GM15510 (cell line): ENCODE data around the gene MAN1C1.

Source experiments
- POLR2A ChIP-seq: IDR thresholded peaks from 3 replicates; pipeline ENCODE4 v1.6.1; 2011; ENCODE audit warnings: borderline replicate concordance; ENCODE audit not compliant: insufficient read length; ENCODE audit errors: extremely low read depth

MAN1C1 gene

DNA sequence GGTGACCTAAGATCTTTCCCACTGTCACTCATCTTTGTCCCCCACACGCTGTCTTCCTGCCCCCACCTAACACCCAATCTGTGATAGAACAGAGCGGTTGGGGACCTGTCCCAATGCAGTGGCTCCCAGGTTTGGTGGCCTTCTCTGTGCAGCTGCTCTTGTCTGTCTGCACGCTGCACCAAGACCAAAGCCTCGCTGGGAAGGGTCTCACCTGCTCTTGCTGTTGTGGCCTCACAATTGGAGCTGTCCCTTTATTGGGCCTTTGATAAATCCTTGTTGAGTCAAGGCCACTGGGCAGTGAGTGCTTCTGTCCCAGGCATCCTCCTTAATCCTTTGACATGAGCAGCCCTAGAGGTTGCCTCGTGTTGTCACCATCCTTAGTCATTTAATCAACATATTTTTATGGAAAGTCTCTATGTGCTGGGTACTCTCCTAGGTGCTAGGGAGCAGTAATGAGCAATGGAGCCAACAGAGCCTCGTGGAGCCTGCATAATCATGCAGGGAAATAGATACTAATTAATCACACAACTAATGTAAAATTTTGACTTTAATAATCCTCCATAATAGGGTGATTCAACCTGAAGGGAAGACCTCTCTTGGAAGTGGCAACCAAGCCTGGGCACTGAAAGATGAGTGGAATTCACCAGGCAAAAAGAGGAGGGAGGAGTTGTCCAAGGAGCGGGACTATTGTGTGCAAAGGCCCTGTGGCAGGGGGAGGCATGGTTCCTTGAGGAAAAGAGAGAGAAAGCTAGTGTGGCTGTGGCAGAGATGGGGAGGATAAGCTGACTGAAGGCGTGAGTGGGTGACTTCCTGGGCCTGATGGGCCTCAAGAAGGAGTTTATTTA lies 57.6 kb downstream of the MAN1C1 start:
- no peak for TF ChIP-seq POLR2A

DNA sequence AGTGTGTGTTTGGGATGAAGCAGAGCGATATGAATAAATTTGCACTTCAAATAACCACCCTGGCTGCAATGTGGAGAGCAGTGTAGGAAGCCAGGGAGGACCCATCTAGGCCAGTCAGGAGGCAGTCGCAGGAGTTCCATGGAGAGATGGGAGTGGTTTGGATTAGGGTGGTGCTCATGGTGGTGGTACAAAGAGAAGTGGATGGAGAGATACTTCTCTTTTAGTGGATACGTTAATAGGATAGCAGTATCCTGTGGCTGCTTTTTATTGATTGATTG lies 58.2 kb downstream of the MAN1C1 start:
- TF ChIP-seq POLR2A: no peak

DNA sequence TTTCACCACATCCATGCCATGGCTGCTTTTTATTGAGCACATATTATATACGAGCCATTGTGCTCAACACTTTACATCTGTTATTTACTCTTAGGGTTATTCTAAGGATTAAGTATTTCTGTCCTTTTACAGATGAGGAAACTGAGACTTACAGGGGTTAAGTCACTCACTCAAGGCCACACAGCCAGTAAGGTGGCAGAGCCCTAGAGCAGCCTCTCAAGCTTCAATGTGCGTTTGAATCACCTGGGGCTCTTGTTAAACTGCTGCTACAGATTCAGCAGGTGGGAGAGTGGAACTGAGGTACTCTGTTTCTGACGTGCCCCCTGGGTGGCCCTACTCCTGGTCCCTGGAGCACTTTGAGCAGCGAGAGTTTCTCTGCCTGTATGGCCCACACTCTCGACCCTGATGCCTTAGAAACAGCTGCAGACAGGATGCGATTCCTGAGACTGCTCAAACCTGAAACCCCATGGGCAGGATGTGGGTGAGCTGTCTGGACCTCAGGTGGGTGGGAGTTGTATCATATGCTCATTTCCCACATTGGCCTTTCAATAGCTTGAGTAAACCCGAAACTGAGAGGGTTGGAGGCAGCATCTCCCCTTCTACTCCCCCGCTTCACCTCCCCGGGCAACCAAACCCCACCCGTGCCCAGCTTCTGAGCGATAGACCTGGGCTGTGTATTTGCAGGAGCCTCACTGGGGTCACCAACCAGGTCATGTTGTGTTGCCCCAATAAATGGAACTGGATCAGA lies 59.3 kb downstream of the MAN1C1 start:
- no peak for TF ChIP-seq POLR2A

DNA sequence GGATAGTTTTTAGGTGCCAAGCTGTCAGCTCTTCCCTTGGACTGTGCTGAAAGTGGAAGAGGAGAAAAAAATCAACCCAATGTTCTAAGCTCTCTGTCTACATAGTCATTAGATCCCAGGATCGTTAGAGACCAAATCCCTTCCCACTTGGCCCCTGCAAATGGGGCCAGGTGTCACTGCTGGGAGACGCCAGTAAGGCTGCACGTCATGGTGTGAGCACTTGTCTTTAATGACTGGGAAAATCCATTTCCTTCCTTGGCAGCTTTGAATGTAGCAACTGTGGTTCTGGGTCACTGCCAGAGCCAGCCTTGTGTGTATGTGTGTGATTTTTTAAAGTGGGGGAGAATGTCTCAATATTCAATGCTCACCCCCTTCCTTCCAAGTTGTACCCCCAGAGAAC lies 59.9 kb downstream of the MAN1C1 start:
- no peak for TF ChIP-seq POLR2A

DNA sequence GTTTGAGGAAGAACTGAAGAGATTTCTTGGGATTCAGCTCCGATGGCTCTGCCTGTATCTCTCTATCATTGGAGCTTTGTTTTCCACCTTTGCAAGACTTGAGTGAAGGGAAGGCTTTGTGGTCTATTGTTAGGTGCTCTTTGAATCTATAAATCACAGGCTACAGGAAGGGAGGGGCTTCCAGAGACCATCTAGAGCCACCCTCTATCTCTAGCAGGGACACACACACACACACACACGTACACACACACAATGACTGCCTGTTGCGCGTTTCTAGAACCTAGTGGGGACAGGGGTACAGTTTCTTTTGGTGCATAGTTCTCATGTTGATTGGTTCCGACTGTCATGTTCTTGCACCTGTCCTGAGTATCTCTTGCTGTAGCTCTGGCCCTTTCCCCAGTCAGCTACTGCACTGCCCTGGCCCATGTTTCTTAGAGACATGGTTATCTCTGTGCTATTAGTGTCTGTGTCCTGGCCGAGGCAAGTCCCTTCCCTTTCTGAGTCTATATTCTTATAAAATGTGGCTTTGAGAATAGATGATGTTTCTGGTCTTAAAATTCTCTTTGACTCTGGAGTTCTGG lies 60.7 kb downstream of the MAN1C1 start:
- TF ChIP-seq POLR2A: no peak

DNA sequence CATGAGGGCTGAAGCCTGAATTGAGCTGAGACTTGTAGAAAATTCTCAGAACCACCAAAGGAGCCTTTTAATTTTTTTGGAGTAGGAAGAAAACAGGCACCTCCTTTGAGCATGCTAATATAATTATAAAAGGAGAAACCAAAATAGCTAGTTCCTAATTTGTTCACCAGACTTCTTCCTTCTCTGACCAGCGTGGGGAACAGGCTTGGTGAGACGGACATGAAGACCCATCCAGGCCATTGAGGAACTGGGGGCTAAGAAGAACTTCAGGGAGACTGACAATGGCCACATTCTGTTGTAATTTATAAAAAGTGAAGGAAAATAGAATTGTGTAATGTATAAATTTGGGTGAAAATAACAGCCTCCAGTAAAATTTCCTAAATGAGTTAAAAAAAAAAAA lies 62.6 kb downstream of the MAN1C1 start:
- TF ChIP-seq POLR2A: no peak

DNA sequence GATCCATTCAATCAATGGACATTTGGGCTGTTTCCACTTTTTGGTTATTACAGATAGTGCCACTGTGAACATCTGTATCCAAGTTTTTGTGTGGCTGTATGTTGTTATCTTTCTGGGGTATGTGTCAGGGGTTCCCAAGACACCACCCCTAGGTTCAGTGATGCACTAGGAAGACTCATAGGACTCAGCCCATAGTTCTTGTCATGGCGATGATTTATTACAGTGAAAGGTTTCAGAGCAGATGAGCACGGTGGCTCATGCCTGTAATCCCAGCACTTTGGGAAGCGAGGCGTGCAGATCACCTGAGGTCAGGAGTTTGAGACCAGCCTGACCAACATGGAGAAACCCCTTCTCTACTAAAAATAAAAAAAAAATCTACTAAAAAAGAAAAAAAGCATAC lies 64.1 kb downstream of the MAN1C1 start:
- TF ChIP-seq POLR2A: no peak

DNA sequence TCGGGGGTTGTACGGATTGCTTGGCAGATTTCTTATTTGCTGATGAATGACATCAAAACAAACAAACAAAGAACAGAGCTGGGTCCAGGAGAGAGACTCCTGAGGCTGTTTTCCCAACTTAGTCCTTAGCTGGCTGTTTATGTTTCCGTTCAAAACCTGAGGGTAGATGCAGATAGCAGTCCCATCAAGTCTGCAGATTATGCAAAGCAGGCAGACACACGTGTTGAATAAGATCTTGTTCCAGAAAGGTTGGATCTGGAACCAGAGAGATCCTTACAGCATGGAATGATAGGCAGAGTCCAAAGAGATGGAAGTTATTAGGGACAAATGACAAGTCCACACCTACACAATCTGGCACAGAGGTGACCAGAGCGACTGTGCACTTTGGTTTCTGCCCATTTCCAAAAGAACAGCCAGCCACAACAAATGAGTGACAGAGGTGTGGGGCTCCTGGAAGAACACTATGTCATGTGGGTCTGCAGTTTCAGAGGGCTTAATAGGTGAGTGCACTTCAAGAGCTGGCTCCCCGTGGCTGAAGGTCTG lies 65.5 kb downstream of the MAN1C1 start:
- TF ChIP-seq POLR2A: no peak

DNA sequence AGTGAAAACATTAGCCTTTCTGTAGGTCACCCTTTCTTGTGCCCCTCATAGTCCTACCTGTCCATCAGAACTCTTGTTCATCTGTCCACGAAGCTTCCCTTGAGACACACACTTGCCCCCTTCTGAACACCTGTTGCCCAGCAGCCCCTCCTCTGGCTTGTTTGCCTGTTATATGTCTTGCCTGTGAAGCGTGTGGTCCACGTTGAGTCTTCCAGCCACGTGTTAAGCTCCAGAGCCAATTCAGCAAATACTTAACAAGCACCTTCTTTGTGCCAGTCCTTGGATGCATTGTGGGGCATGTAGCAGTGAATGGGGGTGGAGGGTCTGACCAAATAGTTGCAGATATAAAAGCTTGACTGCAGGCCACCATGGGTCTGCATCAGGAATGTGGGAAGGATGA lies 66.6 kb downstream of the MAN1C1 start:
- no peak for TF ChIP-seq POLR2A

DNA sequence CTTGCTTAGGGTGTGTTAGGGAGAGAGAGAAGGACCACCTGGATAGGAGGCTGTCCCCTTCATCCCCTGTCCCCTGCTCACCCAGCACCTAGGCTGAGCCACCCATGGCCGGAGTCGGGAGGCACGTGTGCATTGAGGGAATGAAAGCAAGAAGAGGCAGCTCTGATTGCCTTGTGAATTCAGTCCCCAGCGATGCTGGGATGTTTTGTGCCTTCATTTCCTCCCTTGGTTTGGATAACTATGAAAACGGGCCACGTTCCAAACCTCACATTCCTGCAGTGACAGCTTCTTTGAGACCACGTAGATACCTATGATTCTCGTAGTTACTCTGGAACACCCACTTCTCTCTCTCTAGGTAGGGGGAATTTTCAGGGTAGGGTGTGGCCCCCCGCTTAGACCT lies 67.1 kb downstream of the MAN1C1 start:
- TF ChIP-seq POLR2A: no peak

DNA sequence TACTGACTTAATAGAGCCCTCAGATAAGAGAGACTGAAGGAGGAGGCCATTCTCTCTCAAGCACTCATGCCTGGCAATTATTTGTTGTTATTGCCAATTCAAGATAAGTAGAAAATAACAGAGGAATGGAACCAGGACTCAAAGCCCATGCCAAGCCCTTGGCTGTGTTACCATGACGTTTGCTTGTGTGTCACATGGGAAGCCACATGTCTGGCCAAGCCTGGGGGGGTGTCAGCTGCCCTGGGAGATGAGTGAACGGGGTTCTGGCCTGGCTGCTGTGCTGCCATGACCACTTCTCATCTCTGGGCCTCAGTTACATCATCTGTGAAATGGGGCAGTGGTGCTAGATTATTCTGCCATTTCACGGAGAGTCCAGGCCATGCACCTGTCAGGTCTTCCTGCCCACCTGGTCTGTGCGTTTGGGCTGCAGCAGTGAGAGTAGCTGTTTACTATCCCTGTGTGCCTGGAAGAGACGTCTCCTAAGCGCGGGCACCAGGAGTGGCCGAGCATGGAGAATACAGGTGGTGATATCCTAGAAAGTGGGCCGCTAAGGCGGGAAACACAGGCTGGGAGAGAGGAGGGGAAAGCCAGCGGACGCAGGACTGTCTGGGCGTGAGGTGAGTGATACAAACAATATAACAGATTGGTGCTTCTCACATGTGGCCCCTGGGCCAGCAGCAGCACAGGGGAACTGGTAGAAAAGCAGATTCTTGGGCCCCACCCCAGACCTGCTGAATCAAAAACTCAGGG lies 67.8 kb downstream of the MAN1C1 start:
- TF ChIP-seq POLR2A: no peak

DNA sequence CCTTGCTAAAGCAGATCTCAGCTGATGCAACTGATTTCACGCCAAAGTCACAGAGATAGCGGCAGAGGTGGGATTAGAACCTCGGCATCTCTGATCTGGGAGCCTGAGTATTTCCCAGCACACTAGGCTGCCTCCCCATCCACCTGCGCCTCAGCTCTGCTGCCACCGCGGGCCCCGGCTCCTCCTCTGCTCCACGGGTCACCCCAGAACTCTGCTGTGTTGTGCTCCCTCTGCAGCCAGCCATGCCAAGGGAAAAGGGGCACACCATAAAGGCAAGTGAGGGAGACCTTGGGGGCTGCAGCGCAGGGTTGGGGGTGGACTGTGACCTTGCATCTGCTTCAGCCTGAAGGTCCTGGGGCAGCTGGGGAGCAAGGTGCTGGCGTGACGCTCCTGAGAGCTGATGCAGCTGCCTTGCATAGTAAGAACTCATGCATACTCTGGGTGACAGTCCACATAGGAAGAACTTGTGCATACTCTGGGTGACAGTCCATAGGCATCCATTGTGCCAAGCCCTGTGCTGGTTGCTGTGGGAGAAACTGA lies 68.7 kb downstream of the MAN1C1 start:
- no peak for TF ChIP-seq POLR2A

DNA sequence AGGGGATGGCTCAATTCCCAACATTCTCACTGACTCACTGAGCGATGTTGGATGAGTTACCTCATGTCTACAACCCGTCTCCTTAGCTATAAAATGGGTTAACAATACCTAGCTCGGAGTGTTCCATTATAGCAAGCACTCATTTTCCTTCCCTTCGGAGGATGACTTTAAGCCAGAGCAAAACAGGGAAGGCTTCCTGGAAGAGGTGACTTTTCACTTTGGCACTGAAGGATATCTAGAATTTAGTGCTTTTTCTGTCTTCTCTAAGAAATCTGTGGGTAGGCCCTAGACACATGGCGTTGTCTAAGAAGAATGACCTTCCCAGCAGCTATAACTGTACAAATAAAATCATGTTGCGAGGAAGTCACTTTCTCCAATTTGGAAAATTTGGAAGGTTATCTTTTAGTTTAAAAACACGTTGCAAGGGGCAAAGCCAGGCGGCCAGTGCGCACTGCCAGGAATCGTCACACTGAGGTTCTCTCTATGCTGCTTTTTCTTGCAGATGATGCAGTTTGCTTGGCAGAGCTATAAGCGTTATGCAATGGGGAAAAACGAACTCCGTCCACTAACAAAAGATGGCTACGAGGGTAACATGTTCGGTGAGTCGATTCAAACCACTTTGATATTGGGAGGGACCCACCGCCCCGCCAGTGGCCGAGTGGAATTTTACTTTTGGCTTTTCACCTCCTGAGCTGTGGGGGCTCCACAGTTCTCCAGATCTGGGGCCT lies 69.5 kb downstream of the MAN1C1 start:
- TF ChIP-seq POLR2A: no peak
